Measurements from ENCODE around the gene METTL13. TPM values are rescaled to one million over a fixed set of nuclear protein-coding genes. Genes with fewer than 3 reads are reported as not detected.

The METTL13 gene
- total and polyA plus RNA-seq, 2 of the 8 experiments (the other 6 are each of a cell fraction or from before 2014, with no cell fraction given), result 38.1 to 66.3 TPM

- TF ChIP-seq, protein P1, sequence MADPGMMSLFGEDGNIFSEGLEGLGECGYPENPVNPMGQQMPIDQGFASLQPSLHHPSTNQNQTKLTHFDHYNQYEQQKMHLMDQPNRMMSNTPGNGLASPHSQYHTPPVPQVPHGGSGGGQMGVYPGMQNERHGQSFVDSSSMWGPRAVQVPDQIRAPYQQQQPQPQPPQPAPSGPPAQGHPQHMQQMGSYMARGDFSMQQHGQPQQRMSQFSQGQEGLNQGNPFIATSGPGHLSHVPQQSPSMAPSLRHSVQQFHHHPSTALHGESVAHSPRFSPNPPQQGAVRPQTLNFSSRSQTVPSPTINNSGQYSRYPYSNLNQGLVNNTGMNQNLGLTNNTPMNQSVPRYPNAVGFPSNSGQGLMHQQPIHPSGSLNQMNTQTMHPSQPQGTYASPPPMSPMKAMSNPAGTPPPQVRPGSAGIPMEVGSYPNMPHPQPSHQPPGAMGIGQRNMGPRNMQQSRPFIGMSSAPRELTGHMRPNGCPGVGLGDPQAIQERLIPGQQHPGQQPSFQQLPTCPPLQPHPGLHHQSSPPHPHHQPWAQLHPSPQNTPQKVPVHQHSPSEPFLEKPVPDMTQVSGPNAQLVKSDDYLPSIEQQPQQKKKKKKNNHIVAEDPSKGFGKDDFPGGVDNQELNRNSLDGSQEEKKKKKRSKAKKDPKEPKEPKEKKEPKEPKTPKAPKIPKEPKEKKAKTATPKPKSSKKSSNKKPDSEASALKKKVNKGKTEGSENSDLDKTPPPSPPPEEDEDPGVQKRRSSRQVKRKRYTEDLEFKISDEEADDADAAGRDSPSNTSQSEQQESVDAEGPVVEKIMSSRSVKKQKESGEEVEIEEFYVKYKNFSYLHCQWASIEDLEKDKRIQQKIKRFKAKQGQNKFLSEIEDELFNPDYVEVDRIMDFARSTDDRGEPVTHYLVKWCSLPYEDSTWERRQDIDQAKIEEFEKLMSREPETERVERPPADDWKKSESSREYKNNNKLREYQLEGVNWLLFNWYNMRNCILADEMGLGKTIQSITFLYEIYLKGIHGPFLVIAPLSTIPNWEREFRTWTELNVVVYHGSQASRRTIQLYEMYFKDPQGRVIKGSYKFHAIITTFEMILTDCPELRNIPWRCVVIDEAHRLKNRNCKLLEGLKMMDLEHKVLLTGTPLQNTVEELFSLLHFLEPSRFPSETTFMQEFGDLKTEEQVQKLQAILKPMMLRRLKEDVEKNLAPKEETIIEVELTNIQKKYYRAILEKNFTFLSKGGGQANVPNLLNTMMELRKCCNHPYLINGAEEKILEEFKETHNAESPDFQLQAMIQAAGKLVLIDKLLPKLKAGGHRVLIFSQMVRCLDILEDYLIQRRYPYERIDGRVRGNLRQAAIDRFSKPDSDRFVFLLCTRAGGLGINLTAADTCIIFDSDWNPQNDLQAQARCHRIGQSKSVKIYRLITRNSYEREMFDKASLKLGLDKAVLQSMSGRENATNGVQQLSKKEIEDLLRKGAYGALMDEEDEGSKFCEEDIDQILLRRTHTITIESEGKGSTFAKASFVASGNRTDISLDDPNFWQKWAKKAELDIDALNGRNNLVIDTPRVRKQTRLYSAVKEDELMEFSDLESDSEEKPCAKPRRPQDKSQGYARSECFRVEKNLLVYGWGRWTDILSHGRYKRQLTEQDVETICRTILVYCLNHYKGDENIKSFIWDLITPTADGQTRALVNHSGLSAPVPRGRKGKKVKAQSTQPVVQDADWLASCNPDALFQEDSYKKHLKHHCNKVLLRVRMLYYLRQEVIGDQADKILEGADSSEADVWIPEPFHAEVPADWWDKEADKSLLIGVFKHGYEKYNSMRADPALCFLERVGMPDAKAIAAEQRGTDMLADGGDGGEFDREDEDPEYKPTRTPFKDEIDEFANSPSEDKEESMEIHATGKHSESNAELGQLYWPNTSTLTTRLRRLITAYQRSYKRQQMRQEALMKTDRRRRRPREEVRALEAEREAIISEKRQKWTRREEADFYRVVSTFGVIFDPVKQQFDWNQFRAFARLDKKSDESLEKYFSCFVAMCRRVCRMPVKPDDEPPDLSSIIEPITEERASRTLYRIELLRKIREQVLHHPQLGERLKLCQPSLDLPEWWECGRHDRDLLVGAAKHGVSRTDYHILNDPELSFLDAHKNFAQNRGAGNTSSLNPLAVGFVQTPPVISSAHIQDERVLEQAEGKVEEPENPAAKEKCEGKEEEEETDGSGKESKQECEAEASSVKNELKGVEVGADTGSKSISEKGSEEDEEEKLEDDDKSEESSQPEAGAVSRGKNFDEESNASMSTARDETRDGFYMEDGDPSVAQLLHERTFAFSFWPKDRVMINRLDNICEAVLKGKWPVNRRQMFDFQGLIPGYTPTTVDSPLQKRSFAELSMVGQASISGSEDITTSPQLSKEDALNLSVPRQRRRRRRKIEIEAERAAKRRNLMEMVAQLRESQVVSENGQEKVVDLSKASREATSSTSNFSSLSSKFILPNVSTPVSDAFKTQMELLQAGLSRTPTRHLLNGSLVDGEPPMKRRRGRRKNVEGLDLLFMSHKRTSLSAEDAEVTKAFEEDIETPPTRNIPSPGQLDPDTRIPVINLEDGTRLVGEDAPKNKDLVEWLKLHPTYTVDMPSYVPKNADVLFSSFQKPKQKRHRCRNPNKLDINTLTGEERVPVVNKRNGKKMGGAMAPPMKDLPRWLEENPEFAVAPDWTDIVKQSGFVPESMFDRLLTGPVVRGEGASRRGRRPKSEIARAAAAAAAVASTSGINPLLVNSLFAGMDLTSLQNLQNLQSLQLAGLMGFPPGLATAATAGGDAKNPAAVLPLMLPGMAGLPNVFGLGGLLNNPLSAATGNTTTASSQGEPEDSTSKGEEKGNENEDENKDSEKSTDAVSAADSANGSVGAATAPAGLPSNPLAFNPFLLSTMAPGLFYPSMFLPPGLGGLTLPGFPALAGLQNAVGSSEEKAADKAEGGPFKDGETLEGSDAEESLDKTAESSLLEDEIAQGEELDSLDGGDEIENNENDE (IDR thresholded peaks at IDR 0.05; ENCODE audit: insufficient replicate concordance, low read length), result no peak
- TF ChIP-seq NRF1 (IDR thresholded peaks at IDR 0.05; ENCODE audit: low read depth, low read length) (no peak), ASH2L (IDR thresholded peaks at IDR 0.05; ENCODE audit: low read length) (no peak), PHF8 (conservative IDR thresholded peaks at IDR 0.05; ENCODE audit: low read depth, low read length) (no peak), SAP30 (IDR thresholded peaks at IDR 0.05; ENCODE audit: insufficient read depth, insufficient replicate concordance, low read length) (no peak), HDAC2 (IDR thresholded peaks at IDR 0.05; ENCODE audit: borderline replicate concordance in 1 of 2, low read depth in 2 of 2, low read length in 2 of 2) (no peak), CBX8 (IDR thresholded peaks at IDR 0.05; ENCODE audit: borderline replicate concordance, low read depth, low read length) (no peak)
Measured at GRCh38 chr1:171788696-171789095, 7.2 kb downstream of the METTL13 start (continued).
